GM21360 (cell line): ENCODE measurements around the gene EIF4E1B.

Experiments used
- ATAC-seq: cut with Tn5 transposase; IDR thresholded peaks from one replicate; pipeline ENCODE4 v1.9.1; 2021; ENCODE audit warnings: mild to moderate bottlenecking, moderate library complexity; ENCODE audit not compliant: unreplicated experiment

Gene EIF4E1B

DNA sequence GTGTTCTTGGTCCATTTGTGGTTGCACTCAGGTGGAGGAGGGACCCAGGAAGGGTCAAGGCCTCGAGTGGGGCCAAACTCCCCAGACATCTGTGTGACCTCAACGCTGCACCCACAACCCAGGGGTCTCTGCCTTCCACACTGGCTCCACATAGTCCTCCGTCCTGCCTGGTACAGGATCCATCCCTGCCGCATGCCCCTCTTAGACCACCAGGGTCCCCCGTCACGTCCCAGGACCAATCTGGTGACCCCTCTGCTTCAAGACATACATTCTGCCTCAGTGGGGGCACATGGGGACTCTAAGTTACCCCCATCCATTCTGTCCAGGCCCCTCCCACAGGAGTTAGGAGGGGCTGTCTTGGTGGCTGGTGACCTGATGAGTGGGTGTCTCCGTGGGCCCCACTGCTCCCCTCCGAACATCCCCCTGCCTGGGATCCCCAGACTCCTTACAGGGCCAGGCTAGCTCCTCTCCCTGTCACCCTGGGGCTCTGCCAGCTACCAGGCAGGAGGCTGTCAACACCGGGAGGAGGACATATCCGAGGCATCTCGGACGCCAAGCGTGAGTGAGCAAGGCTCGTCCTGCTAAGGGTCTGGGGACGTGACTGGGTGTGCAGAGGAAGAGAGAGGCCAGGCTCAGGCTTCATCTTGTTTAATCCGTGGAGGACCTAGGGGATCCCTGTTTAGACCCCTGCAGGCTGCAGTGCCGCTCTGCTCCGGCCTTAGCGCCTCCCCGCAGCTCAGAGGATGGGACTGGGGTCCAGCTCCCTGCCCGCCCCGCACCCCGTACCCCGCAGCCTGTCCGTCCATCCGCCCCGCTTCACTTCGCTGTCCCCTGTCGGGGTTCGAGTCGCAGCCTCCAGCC, 49.1 kb downstream of the EIF4E1B start:
- no peak for ATAC-seq

DNA sequence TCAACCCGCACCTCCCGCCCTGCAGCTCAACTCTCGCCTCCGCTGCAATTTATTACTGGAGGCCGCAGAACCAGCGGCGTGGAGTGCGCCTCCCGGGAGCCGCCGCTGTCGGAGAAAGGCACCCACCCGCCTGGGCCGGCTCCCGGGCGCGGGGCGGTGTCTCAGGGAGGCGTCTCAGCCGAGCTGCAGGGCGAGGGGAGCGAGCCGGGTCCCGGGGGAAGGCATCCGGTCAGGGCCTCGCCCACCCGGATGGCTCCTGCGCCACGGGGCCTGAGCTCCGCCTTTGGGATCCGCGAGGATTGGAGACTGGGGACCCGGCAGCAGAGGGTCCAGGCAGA, 49.7 kb downstream of the EIF4E1B start:
- no peak for ATAC-seq

GRCh38 chr5:176682016-176682531, 51.6 kb downstream of the EIF4E1B start:
- no peak for ATAC-seq

DNA sequence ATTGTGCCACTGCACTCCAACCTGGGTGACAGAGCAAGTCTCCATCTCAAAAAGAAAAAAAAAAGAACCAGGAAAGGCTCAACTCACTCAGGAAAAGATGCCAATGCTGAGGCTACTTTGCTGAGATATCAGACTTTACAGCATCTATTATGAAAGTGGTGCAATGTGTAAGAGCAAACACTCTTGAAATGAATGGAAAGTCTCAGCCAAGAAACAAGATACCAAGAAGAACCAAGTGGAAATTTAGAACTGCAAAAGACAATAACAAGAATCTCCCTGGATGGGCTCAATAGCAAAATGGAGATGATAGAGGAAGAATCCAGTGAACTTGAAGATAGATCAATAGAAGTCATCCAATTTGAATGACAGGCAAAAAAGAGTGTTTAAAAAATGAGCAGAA, 54.5 kb downstream of the EIF4E1B start:
- ATAC-seq, result no peak

DNA sequence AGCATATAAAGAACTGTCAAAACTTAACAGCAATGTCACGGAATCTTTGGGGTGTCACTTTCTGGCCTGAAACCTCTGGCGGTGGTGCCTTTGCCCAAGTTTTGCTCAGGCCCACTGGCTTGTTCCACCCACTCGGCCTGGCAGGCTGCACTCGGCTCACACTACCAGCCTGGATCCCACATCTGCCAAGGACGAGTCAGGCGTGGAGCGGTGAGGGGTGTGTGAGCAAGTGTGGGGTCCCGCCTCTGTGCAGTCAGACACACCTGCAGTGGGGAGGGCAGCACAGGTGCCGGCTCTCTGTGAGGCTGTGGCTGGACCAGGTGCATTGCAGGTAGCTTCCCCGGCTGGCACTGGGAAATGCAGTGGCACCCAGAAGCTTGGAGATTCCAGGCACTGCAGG, 56.8 kb downstream of the EIF4E1B start:
- ATAC-seq, result no peak

DNA sequence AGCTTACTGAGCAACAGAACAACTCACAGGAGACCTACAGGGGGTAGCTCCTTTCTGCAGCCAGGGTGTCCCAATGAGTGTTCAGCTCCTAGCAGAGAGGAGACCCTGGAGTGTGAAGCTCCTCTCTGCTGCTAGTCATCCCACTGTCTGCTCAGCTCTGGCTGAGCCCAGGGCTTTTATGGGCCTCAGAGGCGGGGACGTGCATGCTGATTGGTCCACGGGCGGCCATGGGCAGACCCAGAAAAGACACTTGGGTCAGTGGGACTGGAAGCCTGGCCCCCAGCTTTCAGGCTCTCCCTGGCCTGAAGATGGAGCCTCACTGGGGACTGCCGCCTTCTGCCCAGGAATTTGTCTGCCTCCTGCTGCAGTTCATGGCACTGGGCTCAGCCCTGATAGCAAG, 57.4 kb downstream of the EIF4E1B start:
- ATAC-seq, result no peak

DNA sequence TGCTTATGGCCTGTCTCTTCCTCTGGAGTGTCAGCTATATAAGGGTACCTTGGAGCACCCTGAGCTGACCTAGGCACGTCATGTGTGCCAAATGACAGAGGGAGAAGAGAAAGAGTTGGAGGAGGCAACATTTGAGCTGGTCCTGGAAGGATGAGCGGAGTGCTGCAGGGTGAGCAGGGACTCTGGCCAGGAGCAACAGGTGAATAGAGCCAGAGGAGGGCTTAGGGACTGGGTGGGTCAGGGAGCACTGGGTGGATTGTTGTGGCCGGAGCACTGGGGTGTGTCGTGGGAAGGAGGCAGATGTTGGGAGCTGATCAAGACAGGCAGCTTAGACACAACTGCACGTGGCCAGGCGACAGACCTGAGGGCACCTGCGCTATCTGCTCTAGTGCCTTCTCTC, 60.4 kb downstream of the EIF4E1B start:
- no peak for ATAC-seq

GRCh38 chr5:176691524-176691923, 61.0 kb downstream of the EIF4E1B start:
- ATAC-seq, result no peak

- ATAC-seq, result no peak
These were observed 61.9 kb downstream of the EIF4E1B start for GRCh38 chr5:176692326-176692725.

DNA sequence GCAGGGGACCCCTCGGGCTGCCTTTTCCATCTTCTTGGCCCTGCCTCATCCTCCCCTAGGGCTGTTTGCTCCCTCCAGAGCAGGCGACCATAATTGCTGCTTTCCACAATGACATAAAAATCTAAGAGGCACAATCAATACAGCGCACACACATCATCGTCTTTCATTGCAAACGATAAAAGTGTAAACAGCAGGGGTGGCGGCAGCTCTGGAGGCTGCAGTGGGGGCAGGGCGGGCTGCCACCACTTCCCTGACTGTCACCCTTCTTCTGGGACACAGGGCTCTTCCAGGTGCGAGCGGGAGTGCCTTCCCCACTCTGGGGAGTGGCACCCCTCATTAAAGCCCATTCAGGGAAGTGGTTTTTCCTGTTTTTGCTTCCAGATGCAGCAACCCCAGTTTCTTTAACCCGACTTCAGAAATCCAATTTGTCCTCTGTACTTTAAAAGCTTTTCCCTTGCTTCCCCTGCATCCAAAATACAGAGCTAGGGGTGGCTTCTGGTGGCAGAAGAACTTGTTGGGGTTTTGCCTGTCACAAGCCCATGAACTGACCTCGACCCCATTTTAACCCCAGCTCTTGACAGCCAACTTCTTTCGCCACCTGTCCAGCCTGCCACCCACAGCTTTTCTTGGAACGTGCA, 62.5 kb downstream of the EIF4E1B start:
- no peak for ATAC-seq

- no peak for ATAC-seq
These were observed 63.0 kb downstream of the EIF4E1B start for GRCh38 chr5:176693477-176693851.

GRCh38 chr5:176694146-176694545, 63.7 kb downstream of the EIF4E1B start:
- ATAC-seq, result no peak

DNA sequence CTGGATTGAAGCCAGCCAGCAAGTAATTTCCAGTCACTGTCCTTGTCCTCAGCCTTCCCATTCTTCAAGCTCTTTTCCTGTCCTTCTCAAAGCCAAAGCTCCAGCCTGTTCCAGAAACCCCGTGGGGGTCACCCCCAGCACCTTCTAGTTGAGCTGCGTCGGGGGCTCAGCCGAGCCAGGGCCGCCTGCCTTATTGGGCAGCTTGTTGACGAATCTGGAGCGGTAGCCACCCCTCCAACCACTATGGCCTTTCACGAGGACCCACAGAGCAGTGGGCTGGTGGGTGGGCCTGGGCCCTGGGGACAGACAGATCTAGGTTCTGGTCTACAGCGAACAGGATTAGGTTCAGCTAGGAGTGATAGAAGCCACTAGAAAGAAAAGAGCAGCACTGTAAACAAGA, 64.2 kb downstream of the EIF4E1B start:
- no peak for ATAC-seq

DNA sequence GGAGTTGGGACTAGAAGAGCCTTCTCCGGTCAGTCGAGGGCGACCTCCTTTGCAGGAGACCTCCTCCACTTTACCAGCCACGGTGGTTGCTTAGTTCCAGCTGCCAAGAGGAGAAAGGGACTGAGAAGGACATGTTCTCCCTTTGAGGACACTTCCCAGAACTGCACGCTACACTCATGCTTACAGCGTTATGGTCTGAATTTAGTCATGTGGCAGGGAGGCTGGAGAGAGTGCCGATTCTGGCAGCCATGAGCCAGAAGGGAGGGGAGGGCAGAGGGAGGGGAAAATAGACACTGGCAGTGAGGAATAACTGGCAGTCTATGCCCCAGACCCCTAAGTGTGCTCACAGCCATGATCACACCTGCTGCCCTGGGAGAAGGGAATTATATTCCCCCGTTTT, 64.6 kb downstream of the EIF4E1B start:
- ATAC-seq, result no peak
